HCT116 (cell line): ENCODE results near the gene TEX11.

Experiments
- CTCF ChIP-seq, 3 experiments: fragments of 200-600 bp in 1 of 3; sonication (generic) in 1 of 3; IDR thresholded peaks in 2 of 3; conservative IDR thresholded peaks in 1 of 3; 2 replicates each; pipeline ENCODE4 v1.5.1; 2012 to 2017; ENCODE audit warnings: low read depth in 2 of 3, low read length in 2 of 3, antibody characterized with exemption in 1 of 3, borderline replicate concordance in 1 of 3, control low read depth in 1 of 3, mild to moderate bottlenecking in 1 of 3, mixed read lengths in 1 of 3, mixed run types in 1 of 3, moderate library complexity in 1 of 3; ENCODE audit not compliant: insufficient read depth in 1 of 3
- EGR1 ChIP-seq: IDR thresholded peaks from 2 replicates; pipeline ENCODE4 v1.6.1; 2012; ENCODE audit warnings: low read depth
- JUND ChIP-seq: IDR thresholded peaks from 2 replicates; pipeline ENCODE4 v1.6.1; 2012
- POLR2A ChIP-seq: IDR thresholded peaks from 2 replicates; pipeline ENCODE4 v1.7.0; 2011; ENCODE audit warnings: borderline replicate concordance; ENCODE audit not compliant: insufficient read depth, insufficient read length; ENCODE audit errors: extremely low read depth
- RAD21 ChIP-seq: IDR thresholded peaks from 2 replicates; pipeline ENCODE4 v1.6.1; 2012; ENCODE audit warnings: low read depth, mild to moderate bottlenecking
- REST ChIP-seq: IDR thresholded peaks from 2 replicates; pipeline ENCODE4 v1.6.1; 2012; ENCODE audit warnings: low read depth
- SRF ChIP-seq: IDR thresholded peaks from 2 replicates; pipeline ENCODE4 v1.6.1; 2012; ENCODE audit warnings: low read depth
- TCF7L2 ChIP-seq: IDR thresholded peaks from 2 replicates; pipeline ENCODE4 v1.7.0; 2011; ENCODE audit warnings: borderline replicate concordance, inconsistent platforms; ENCODE audit not compliant: insufficient read depth, insufficient read length; ENCODE audit errors: extremely low read depth
- YY1 ChIP-seq: IDR thresholded peaks from 2 replicates; pipeline ENCODE4 v1.6.1; 2011; ENCODE audit warnings: low read length, low read depth, moderate library complexity, mild to moderate bottlenecking; ENCODE audit not compliant: insufficient replicate concordance; ENCODE audit errors: extremely low read depth
- ZBTB33 ChIP-seq: IDR thresholded peaks from 2 replicates; pipeline ENCODE4 v1.6.1; 2011; ENCODE audit warnings: mild to moderate bottlenecking, low read length, moderate library complexity; ENCODE audit not compliant: insufficient replicate concordance; ENCODE audit errors: extremely low read depth

- no peak for TF ChIP-seq EGR1
- TF ChIP-seq YY1: no peak
- TF ChIP-seq CTCF (IDR thresholded peaks at IDR 0.05 in 2 of 3, conservative IDR thresholded peaks at IDR 0.05 in 1 of 3; ENCODE audit: borderline replicate concordance in 1 of 3, insufficient read depth in 1 of 3, low read depth in 2 of 3, low read length in 2 of 3): no peak
- TF ChIP-seq SRF: no peak
- no peak for TF ChIP-seq RAD21
- TF ChIP-seq REST: no peak
- no peak for TF ChIP-seq ZBTB33
- no peak for TF ChIP-seq POLR2A
- no peak for TF ChIP-seq JUND
- no peak for TF ChIP-seq TCF7L2
Observed at GRCh38 chrX:70504772-70505450, 403.6 kb downstream of the TEX11 start.
